Stimulated activated CD4-positive, alpha-beta T cell treated with anti-CD3 and anti-CD28 coated beads, Interleukin-12 subunit alpha, Interleukin-12 subunit beta, amount 100 ng/mL, for 24 hours (primary cell): ENCODE measurements around the gene NFIC.
"Not testable (repeated sequence)": the region's sequence is repeated elsewhere in the genome, so short reads cannot be mapped to it uniquely, and the experiment has no call there.

Experiments
- DNase-seq, 2 experiments: peaks; one replicate each; pipeline ENCODE4 v3.0.0-alpha.2; 2020; ENCODE audit warnings: low read depth in 2 of 2

The NFIC gene

DNA sequence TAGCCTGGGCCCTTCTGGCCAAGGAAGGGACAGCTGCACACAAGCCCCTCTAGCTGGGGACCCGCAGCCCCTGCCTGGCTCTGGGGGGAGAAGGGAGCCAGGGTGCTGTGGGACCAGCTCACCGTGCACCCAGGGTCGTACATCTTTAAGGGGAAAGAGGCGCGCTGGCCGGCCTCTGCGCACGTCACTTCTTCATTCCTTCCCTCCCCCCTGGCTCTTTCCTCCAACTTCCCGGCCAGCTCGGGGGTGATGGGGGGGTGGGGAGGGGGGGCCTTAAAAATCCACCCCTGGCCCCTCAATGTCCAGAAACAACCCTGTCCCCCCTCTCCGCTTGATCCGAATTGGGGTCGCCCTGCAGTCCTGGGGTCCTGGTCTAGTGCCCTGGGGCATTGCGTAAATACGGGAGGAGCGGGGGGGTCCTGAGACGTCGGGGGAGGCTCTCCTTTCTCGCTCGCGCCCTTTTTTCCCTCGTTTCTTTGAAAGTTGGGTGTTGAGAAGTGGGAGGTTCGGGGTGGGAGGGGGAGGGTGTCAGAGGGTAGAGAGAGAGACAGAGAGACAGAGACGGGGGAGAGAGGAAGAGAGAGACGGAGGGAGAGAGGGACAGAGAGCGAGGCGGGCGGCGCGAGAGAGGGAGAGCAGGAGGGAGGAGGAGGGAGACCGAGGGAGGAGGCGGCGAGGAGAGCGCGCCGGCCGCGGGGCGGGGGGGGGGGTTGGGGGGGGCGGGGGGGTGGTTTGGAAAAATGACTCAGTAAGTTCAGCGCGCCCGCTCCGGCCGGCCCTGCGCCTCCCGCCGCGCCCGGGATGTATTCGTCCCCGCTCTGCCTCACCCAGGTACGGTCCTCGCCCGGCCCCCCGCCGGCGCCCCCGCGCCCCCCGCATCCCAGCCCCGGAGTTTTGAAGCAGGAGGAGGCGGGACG, at the start of gene NFIC:
Gene NFIC (plus strand): TSS at position 748 of the 917 bp plus-strand sequence. CDS start 54 bp downstream, at position 802.
- peak in 1 of 2 experiments; percentile 41 for DNase-seq

DNA sequence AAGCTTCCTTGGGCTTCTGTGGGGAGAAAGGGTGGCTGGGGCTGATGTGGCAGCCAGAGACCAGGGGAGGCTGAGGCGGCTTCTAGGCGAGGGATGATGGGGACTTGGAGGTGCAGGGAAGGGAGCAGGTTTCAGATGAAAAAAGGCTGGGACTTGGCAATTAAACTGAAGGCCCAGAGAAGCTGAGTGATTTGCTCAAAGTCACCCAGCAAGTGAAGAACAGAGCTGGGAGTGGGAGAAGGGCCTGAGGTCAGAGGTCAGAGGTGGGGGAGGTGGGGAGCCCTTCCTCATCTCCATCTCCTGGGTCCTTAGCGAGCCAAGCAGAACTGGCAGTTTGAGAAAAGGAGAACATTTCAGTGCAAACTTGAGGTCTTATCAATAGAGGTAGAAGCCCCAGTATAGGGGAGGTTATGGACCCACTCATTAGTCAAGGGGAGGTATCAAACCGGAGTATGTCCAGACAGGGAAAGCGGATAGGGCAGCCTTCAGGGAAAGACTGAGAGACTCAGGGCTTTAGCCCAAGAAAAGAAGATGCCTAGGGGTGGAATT, 49.6 kb upstream of the NFIC start:
- no peak for DNase-seq

GRCh38 chr19:3319643-3320353, 46.6 kb upstream of the NFIC start:
- DNase-seq: no peak

GRCh38 chr19:3320354-3320670, 46.1 kb upstream of the NFIC start:
- DNase-seq: no peak

- no peak for DNase-seq
Measured at GRCh38 chr19:3320853-3321252, 45.5 kb upstream of the NFIC start.

DNA sequence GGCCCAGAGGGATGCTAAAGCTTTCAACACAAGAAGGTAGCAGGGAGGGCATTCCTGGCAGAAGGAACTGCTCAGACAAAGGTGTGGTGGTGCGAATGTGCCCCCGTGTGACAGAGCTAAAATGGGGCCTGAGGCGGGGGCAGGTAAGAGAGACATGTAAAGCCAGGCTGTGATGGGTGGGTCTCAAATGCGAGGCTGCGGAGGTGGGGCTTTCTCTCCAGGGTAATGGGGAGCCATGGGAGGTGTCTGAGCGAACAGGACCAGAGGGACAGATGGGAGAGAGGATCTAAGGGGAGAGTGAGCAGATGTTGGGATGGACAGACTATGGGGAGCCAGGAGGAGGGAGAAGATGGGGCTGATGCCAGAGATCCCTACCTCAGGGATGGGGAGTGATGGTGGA, 44.7 kb upstream of the NFIC start:
- no peak for DNase-seq

GRCh38 chr19:3322199-3322978, 44.0 kb upstream of the NFIC start:
- no peak for DNase-seq

- DNase-seq: no peak
Measured at GRCh38 chr19:3323026-3323425, 43.4 kb upstream of the NFIC start.

DNA sequence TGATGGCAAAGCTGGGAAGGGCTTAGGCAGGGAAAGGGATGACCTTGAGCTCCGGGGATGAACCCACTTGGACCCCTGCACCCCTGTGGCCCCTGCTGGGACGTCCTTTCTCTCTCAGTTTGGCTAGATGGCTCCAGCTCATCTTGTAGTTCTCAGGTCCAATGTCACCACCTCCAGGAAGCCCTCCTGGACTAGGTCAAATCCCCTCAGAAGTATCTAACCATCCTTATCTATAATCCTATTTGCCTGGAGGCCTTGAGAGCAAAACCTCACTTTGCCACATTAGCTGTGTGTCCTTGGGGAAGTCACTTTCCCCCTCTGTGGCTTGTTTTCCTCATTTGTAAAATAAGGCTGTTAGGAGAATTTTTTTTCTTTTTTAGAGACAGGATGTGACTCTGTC, 42.7 kb upstream of the NFIC start:
- DNase-seq: no peak

DNA sequence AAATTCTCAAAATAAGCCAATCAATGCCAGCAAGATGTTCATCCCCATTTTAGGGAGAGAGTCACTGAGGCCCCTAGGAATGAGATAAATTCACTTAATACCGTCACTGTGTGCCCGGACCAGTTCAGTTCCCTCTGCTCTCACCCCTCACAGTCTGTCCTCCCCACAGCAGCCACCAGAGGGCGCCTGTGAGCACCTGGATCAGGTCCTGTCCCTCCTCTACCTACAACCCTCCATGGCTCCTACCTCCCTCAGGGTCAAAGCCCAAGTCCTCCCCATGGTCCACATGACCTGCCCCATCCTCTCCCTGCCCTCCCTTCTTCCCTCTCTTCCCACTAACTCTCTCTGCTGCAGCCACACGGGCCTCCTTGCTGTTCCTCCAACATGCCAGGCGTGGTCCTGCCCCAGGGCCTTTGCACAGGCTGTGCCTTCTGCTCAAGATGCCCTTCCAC, 42.0 kb upstream of the NFIC start:
- peak; percentile 55 to 83 for DNase-seq

DNA sequence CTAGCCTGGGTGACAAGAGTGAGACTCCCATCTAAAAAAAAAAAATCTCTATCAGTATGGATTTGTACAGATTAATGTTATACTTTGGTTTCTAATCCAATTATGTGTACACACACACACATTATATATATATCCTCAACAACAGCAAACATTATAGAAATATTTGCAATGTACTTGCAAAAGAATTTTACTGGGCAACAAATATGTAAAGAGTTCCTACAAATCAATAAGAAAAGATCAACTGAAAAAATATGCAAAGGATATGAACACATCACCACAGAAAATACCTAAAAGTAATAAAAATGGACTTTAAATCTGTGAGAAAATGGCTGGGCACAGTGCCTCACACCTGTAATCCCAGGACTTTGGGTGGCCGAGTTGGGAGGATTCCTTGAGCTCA, 40.9 kb upstream of the NFIC start:
- DNase-seq: no peak

DNA sequence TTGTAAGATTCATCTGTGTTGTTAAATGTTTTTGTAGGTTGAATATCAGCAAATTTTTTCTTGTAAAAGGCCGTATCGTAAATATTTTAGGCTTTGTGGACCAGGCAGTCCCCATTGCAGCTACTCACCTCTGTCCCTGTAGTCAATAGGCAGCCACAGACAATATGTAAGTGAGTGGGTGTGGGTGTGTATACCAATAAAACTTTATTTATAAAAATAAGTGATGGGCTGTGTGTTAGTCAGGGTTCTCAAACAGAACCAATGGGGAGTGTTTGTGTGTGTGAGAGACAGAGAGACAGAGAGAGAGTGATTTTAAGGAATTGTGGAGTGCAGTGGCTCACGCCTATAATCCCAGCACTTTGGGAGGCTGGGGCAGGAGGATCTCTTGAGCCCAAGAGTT, 37.6 kb upstream of the NFIC start:
- no peak for DNase-seq

- DNase-seq: no peak
Measured at GRCh38 chr19:3330047-3330446, 36.3 kb upstream of the NFIC start.

GRCh38 chr19:3332232-3332631, 34.2 kb upstream of the NFIC start:
- not testable (repeated sequence) for DNase-seq

DNA sequence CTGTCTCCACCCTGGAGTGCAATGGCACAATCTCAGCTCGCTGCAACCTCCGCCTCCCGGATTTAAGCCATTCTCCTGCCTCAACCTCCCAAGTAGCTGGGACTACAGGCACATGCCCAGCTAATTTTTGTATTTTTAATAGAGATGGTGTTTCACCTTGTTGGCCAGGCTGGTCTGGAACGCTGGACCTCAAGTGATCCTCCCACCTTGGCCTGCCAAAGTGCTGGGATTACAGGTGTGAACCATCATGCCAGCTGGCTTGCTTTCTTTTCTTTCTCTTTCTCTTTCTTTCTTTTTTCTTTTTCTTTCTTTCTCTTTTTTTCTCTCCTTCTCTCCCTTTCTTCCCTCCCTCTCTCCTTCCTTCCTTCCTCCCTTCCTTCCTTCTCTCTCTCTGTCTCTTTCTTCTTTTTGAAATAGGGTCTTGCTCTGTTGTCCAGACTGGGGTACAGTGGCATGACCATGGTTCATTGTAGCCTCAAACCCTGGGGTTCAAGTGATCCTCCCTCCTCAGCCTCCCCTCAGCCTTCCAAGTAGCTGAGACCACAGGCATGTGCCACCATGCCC, 33.3 kb upstream of the NFIC start:
- no peak for DNase-seq

GRCh38 chr19:3333662-3334061, 32.7 kb upstream of the NFIC start:
- DNase-seq: no peak

DNA sequence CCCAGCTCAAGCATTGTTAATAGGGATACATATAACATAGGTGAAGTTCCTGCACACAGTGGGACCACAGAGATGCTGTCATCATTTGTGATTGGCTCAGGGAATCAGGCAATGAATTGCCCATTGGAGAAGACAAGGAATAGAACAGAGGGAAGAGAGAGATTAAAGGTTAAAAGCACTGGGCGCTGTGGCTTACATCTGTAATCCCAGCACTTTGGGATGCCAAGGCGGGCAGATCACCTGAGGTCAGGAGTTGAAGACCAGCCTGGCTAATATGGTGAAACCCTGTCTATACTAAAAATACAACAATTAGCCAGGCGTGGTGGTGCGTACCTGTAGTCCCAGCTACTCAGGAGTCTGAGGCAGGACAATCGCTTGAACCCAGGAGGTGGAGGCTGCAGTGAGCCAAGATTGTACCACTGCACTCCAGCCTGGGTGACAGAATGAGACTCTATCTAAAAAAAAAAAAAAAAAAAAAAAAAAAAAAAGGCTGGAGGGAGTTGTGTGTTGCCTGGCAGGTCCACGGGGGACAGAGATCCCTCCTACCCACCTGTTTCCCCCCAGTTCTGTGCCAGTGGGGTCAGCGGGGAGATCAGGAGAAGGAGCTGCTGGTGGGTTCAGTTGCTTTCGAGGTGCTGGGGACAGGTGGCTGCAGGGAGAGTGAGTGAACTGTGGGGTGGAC, 31.5 kb upstream of the NFIC start:
- not testable (repeated sequence) for DNase-seq

GRCh38 chr19:3335431-3336350, 30.7 kb upstream of the NFIC start:
- DNase-seq: no peak

DNA sequence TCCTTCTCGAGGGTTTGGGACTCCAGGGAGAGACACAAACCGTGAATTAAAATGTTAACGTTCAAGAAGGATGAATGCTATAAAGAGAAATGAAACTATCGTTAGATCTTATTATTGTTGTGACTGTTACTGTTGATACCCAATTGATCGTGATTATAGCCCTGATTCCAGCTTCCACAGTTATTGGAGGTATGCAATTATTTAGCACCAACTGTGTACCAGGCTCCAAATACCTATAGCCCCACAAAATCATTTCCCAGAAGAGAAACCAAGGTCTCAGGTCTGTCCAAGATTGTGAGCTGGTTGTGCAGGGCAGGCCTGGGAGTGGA, 30.1 kb upstream of the NFIC start:
- DNase-seq: no peak
